ENCODE data around the gene RERG. TPM values are rescaled to one million over a fixed set of nuclear protein-coding genes. Genes with fewer than 3 reads are reported as not detected.

The RERG gene
- total RNA-seq, 4 donors from 2014 or later: 4.3 to 6.5 (median 5.8) TPM

DNA sequence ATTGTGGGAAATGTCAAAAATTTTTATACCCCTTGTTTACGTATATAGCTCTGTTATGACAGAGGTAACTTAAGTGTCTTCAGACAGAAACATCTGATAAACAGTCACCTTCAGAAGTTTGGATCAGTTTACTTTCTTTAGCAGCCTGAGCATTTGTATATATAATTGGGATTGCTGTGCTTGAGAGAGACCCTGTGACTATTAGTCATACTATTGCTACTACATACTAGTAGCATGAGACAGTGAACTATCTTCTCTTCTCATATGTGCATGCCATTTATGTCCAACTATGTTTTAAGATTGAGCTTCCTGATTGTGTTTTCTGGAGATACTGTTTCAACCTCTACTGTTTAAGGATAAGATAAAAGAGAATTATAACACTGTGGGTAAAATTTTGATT, 146.9 kb downstream of the RERG start:
- in situ Hi-C loops (cut with MboI; ENCODE audit: low sequenced_read_pairs in 4 of 4): loop anchor here in 1 of 4 donors (25.0 kb wide), 1 partner anchor 88 kb away; no protein-coding TSS in a partner anchor
- Histone ChIP-seq H3K27me3 (no peaks in the 10 kb centered on the region), H3K4me1 (no peaks in the 10 kb centered on the region), H3K4me3 (no peak overlapping the region), H3K36me3 (no peaks in the 10 kb centered on the region), H3K9me3 (no peaks in the 10 kb centered on the region), H3K27ac (no peak overlapping the region)
- DNase-seq (no peak), ATAC-seq (no peak)
- TF ChIP-seq, protein P1, sequence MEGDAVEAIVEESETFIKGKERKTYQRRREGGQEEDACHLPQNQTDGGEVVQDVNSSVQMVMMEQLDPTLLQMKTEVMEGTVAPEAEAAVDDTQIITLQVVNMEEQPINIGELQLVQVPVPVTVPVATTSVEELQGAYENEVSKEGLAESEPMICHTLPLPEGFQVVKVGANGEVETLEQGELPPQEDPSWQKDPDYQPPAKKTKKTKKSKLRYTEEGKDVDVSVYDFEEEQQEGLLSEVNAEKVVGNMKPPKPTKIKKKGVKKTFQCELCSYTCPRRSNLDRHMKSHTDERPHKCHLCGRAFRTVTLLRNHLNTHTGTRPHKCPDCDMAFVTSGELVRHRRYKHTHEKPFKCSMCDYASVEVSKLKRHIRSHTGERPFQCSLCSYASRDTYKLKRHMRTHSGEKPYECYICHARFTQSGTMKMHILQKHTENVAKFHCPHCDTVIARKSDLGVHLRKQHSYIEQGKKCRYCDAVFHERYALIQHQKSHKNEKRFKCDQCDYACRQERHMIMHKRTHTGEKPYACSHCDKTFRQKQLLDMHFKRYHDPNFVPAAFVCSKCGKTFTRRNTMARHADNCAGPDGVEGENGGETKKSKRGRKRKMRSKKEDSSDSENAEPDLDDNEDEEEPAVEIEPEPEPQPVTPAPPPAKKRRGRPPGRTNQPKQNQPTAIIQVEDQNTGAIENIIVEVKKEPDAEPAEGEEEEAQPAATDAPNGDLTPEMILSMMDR (IDR thresholded peaks at IDR 0.05 in 4 of 5, conservative IDR thresholded peaks at IDR 0.05 in 1 of 5): no peak
- no peak for TF ChIP-seq POLR2A (IDR thresholded peaks at IDR 0.05)
- intact Hi-C loops (cut with DNase I; ENCODE audit: low total_unique reads): no loop called here

DNA sequence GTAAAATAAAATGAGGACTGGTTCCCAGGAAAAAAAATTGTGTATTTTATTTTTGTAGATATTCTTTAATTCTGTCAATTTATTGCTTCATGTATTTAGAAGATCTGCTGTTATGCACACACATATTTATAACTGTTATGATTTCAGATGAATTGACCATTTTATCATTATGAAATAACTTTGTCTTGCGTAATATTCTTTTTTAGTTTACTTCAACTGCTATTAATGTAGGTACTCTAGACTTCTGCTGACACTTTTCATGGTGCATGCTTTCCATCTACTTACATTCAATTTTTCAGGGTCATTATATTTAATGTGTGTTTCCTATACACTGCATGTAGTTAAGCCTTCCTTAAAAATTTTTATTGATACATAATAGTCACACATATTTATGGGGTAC, 162.1 kb downstream of the RERG start:
- no peak for DNase-seq
- in situ Hi-C loops (cut with MboI; ENCODE audit: low sequenced_read_pairs in 4 of 4): loop anchor here in 1 of 4 donors (25.0 kb wide), 1 partner anchor 103 kb away; no protein-coding TSS in a partner anchor

More for the DNA sequence above, 162.1 kb downstream of the RERG start:
- Histone ChIP-seq H3K27ac (no peak overlapping the region), H3K9me3 (no peaks in the 10 kb centered on the region), H3K4me1 (peaks cover 2 to 3% of the 10 kb centered on the region in 2 donors), H3K4me3 (no peak overlapping the region), H3K36me3 (no peaks in the 10 kb centered on the region), H3K27me3 (no peaks in the 10 kb centered on the region)
- ATAC-seq: no peak
- no peak for TF ChIP-seq POLR2A (IDR thresholded peaks at IDR 0.05)
- TF ChIP-seq, protein P1 (IDR thresholded peaks at IDR 0.05 in 4 of 5, conservative IDR thresholded peaks at IDR 0.05 in 1 of 5): no peak
- intact Hi-C loops (cut with DNase I; ENCODE audit: low total_unique reads): no loop called here

Other genes with a start within 250 kb of the RERG start
- not detected for gene PDE6H, start 248.4 kb downstream of the RERG start, total RNA-seq
- under 1 TPM; 0.19 to 0.94 (median 0.70) TPM for gene PTPRO, start 101.1 kb upstream of the RERG start, total RNA-seq

All from gastrocnemius medialis (tissue), 4 donors.